DMS79 (cell line): Measurements from ENCODE around the gene GDPGP1.
A peak's percentile ranks its signal among the peaks of the same experiment; 100 is the strongest.
"Not testable (repeated sequence)": the region's sequence is repeated elsewhere in the genome, so short reads cannot be mapped to it uniquely, and the experiment has no call there.

Experiments used
- DNase-seq: peaks from one replicate; lab custom pipeline; 2025; lab: John Stamatoyannopoulos, UW

The GDPGP1 gene

DNA sequence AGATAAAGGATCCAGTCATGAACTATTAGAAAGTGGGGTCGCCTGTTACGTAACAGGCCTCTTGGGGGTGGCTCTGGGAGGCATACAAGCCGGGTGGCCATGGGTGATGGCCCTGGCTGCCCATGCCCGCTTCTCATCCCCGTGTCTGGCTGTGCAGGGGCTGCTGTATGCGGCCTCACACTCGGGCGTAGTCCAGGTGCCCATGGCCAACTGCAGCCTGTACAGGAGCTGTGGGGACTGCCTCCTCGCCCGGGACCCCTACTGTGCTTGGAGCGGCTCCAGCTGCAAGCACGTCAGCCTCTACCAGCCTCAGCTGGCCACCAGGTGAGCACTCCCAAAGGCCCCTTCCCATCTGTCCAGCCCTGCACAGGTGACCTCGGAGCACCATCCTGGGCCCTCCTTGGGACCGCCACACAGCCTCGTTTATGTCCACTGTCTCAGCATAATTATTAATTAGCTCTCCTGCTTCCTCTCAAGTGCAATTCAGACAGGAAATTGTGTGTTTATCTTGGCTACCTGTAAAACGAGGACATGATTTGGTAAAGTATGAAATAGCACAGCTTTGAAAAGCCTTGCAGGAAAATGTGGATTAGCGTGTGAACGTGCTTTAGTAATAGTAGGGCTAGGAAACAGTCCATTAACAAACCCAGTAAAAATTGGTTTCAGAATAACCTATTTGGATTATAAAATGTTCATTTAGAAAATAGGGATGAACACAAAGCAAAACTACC, 8.3 kb upstream of the GDPGP1 start:
- no peak for DNase-seq

DNA sequence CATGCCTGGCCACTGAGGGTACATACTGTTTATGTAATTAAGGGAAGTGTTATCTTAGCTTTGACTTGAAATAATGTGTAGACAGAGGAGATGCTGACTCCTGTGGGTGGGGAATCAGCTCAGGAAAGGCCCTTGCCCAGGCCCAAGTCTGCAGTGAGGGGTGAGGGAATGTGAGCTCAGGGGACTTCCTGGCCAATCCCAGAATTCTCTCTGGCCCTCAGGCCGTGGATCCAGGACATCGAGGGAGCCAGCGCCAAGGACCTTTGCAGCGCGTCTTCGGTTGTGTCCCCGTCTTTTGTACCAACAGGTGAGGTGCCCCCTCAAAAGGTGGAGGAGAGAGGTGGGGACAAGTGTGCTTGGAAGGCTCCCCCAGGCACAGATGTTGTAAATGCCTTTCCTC, 6.7 kb upstream of the GDPGP1 start:
- no peak for DNase-seq

DNA sequence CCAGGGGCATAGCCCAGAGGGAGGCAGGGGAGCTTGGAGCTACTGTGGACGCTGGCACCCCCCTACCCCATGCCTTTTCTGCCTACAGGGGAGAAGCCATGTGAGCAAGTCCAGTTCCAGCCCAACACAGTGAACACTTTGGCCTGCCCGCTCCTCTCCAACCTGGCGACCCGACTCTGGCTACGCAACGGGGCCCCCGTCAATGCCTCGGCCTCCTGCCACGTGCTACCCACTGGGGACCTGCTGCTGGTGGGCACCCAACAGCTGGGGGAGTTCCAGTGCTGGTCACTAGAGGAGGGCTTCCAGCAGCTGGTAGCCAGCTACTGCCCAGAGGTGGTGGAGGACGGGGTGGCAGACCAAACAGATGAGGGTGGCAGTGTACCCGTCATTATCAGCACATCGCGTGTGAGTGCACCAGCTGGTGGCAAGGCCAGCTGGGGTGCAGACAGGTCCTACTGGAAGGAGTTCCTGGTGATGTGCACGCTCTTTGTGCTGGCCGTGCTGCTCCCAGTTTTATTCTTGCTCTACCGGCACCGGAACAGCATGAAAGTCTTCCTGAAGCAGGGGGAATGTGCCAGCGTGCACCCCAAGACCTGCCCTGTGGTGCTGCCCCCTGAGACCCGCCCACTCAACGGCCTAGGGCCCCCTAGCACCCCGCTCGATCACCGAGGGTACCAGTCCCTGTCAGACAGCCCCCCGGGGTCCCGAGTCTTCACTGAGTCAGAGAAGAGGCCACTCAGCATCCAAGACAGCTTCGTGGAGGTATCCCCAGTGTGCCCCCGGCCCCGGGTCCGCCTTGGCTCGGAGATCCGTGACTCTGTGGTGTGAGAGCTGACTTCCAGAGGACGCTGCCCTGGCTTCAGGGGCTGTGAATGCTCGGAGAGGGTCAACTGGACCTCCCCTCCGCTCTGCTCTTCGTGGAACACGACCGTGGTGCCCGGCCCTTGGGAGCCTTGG, 5.9 kb upstream of the GDPGP1 start:
- no peak for DNase-seq

DNA sequence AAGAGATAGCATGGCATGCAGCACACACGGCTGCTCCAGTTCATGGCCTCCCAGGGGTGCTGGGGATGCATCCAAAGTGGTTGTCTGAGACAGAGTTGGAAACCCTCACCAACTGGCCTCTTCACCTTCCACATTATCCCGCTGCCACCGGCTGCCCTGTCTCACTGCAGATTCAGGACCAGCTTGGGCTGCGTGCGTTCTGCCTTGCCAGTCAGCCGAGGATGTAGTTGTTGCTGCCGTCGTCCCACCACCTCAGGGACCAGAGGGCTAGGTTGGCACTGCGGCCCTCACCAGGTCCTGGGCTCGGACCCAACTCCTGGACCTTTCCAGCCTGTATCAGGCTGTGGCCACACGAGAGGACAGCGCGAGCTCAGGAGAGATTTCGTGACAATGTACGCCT, 5.0 kb upstream of the GDPGP1 start:
- no peak for DNase-seq

DNA sequence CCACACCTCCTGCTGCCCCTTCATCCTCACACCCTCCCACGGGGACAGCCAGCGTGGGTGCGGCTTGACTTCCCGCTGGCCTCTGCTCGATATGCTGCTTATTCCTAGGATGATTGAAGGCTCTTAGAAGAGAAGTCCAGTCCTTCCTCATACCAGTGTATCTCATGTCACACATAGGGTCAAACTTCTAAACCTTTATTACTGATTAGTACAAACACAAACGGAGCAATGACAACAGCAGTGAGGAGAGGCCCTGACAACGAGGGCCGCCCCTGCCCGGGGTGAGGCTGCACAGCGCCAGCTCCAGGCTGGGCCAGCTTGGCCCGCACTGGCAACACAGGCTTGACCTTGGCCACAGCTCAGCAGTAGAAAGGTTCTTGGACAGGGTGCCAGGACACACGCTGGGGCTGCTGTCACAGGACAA, 3.9 kb upstream of the GDPGP1 start:
- DNase-seq = no peak

DNA sequence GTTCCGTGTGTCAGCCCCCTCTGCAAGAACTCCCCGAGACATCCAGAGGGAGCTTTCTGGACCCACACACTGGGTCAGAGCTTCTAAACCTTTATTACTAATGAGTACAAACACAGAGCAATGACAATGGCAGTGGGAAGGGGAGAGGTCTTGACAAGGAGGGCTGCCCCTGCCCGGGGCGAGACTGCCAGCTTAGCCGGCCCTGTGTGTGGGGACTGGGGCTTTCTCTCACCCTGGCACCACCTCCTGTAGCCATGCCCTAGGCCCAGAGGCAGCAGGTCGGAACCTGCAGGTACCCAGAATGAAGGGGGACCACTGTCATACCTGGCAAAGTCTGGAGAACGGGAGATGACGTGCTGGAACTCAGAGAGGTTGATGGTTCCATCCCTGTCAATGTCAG, 3.4 kb upstream of the GDPGP1 start:
- DNase-seq = no peak

DNA sequence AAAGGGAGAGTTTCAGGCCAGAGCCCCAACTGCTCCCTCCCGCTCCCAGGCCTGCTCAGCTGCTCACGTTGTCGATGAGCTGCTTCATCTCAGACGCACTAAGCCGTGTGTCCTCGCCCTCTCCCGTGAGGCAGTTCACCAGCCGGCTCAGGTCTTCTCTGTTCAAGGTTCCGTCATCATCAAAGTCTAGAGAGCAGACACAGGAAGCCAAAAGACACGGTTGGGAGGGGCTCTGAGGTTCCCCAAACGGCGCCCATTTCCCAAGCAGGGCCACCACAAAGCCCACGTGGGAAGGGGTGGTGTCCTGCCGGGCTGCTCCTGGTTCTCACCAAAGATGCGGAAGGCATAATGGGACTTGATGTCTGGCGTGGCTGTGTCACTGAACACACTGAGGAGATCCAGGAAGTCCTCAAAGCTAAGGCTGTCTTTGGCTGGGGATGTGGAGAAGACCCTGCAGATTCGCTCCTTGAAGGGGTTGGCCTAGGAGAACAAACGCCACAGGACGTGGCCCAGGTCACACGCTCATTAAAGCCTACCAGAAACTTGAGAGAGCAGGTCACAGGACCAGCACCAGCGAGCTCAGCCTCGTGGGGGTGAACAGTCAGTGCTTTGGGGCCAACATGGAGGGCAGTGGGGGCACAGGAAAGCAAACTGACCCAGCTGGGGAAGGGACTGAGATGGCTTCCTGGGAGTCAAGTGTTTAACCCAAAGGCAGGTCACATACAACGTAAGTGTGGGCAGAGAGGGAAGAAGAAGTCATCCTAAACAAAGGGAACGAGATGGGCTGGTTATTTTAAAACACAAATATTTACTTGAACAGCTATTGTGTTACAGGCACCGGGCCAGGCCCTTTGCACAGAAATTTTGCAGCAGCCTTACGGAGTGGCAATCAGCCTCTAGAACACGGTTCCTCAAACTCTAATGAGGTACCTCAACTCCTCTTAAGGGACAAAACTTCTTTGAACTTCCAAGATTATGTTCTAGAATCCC, 2.7 kb upstream of the GDPGP1 start:
- no peak for DNase-seq

DNA sequence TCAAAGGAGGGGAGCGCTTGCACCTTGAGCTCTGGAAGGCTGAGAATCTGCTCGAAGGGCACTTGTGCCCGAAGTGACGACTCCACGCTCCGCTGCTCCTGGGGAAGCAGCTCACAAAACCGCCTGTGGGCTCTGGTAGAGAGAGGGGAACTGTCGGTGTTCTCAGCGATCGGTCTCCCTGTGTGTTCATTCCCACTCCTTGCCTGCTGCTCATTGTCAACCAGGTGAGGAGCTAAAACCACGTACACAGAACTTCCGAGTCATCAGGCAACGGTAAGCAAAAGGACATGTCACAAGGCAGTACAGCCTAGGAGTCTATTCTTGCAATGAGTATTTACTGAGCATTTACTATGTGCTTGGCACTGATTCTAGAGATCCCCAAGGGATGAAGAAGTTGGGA, 1.8 kb upstream of the GDPGP1 start:
- DNase-seq = no peak

DNA sequence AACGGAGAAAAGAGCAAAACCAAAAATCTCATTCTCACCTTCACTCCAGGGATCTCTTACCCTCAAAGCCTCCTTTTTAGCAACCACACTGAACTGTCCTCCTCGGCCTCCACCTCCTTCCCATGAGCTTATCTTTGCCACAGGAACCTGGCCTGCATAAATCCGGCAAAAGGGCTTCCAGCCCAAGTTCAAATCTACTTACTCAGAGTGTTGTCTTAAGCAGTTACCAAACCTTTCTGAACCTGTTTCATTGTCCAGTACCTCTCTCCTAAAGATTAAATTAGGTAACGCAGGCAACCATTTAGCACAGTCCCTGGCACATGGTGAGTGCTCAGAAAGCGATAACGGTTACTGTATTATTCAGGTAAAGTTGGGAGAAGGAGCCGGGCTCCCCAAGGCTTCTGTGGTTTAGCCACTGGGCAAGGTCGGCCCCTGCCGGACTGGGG, 1.0 kb upstream of the GDPGP1 start:
- no peak for DNase-seq

DNA sequence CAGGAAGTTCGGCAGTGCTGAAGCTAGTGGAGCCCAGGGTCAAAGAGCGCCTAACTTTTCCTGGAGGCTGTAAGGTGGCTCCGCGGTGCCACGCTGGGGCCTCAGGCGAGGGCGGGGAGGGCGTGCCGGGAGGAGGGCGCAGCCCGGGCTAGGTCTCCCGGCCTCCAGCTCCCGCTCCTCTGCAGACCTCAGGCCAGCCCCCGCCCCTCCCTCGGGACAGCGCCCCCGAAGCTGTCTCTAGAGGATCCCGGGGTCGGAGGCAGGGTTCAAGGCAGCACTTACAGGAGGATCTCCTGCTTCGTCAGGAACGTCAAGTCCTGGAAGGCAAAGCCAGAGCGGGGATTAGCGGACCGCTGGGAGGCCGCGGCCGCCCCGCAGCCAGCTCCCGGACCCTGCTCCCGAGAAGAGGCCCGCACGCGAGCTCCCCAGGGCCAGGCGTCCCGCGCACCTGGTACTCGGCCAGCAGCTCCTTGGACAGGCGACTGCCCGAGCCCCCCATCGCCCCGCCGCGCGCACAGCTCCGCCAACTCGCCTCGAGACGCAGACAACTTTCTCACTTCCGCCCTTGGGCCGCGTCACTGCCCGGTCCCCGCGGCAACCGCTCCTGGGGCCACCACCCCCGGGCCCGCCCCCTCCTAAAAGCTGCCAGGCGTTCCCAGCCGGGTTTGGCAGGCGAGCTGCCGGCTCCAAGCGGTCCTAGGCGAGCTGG, 468 bp upstream of the GDPGP1 start, which contains the start of gene CIB1:
TSS of gene CIB1 (minus strand) at position 555 of the 709 bp plus-strand sequence. CDS start at position 499, 56 bp downstream.
- DNase-seq = peak; percentile 39

DNA sequence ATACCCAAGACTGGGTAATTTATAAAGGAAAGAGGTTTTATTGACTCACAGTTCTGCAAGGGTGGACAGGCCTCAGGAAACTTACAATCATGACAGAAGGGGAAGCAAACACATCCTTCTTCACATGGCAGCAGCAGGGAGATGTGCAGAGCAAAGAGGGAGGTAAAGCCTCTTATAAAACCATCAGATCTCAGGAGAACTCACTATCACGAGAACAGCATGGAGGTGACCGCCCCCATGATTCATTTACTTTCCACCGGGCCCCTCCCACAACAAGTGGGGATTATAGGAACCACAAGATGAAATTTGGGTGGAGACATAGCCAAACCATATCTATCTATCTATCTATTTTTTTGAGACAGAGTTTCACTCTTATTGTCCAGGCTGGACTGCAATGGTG, 5.4 kb downstream of the GDPGP1 start:
- DNase-seq = no peak

DNA sequence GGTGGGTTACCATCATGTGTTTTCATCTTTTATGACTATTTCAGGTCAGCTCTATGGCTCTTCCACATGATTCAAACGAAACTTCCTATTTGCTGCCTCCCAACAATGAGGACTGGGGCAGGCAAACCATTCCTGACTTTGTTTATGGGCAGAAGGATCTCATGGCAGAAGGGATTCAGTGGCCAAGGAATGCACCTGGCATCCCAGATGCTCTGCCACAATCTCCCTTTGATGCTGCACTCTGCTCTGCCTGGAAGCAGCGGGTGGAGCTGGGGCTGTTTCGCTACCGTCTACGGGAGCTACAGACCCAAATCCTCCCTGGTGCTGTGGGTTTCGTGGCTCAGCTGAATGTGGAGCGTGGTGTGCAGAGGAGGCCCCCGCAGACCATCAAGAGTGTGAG, 6.8 kb downstream of the GDPGP1 start:
- no peak for DNase-seq

DNA sequence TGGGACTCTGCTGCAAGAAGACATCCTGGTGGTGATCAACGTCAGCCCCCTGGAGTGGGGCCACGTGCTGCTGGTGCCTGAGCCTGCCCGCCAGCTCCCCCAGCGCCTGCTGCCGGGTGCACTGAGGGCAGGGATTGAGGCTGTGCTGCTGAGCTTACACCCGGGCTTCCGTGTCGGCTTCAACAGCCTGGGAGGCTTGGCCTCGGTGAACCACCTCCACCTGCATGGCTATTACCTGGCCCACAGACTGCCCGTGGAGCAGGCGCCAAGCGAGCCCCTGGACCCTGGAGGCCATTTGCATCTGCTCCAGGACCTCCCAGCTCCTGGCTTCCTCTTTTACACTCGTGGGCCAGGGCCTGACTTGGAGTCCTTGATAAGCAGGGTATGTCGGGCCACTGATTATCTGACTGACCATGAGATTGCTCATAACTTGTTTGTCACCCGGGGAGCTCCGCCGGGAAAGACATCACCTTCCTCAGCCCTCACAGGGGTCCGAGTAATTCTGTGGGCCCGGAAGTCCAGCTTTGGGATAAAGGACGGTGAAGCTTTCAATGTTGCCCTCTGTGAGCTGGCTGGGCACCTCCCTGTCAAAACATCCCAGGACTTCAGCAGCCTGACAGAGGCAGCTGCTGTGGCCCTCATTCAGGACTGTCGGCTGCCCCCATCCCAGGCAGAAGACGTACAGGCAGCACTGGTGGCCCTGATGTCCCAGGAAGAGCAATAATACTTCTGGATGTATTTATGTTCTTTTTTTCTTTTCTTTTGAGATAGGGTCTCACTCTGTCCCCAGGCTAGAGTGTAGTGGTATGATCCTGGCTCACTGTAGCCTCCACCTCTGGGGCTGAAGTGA, 7.6 kb downstream of the GDPGP1 start:
- no peak for DNase-seq

DNA sequence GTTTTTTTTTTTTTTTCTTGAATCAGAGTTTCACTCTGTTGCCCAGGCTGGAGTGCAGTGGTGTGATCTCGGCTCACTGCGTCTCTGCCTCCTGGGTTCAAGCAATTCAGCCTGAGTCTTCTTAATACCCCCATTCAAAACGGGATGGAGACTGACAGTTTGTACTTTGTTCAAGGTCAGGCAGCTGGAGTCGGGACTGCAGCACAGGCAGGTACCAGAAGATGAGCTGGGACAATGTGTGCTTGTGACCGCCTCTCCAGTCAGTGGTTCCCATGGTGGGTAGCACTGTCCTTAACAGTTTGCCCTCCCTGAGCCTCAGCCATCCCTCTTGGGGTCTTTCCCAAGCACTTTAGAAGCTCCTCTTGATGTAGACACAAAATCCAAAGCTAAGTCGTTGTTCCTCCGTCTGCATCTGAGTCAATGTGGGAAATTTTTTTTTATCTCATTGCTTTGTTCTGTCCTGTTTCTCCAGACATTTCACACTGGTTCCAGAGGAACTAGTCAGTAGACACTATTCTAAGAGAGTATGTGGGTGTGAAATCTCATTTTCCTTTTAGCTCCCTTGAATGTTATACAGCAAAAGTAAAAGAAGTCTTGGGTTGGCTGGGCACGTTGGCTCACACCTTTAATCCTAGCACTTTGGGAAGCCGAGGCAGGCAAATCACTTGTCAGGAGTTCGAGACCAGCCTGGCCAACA, 10.1 kb downstream of the GDPGP1 start:
- DNase-seq = no peak

DNA sequence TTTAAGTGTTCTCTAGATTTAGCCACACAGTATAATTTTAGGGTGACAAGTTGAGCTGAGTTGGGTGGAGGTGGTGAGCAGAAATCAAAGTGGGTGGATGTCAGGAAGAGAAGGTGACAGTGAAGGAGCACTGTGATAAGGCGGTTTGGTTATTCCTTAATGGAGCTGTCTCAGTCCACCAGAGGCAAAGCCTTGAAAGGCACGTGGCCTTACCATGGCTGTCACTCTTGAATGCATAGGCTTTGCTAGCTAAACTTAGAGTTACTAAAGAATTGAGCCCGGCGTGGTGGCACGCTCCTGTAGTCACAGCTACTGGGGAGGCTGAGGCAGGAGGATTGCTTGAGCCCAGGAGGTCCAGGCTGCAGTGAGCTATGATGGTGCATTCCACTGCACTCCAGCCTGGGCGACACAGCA, 14.8 kb downstream of the GDPGP1 start:
- DNase-seq = no peak

DNA sequence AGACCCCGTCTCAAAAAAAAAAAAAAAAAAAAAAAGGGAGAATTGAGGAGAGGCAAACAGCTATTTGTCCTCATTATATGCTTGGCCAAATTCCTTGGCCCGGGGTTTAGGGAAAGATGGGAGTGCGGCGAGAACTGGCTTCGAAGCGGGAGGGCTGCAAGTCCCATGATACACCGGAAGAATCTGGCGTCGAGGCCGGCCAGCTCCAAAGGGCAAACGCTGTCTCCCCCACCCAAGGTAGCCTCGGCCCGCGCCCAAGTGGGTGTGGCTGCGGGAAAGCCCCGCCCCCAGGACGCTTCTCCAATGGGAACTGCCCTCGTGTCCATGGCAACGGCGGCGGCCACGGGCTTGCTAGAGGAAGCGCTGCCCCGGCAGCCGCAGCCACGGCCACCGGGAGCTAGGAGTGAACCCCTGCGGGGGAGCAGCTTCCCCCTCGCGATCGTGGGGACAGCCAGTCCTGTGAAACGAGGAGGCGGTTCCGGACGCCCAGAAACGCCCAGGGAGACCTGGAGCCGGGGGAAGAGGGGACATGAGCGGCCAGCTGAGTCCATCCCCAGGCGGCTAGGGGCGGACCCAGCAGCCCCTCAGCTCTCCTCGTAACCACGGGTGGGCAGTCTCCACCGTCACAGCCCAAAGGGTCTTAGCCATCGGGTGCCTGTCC, 15.3 kb downstream of the GDPGP1 start, which contains the start of gene TTLL13:
TSS of gene TTLL13 (plus strand) at position 354 of the 661 bp plus-strand sequence. CDS start 1,075 bp downstream, outside the sequence.
- peak; percentile 63 for DNase-seq

DNA sequence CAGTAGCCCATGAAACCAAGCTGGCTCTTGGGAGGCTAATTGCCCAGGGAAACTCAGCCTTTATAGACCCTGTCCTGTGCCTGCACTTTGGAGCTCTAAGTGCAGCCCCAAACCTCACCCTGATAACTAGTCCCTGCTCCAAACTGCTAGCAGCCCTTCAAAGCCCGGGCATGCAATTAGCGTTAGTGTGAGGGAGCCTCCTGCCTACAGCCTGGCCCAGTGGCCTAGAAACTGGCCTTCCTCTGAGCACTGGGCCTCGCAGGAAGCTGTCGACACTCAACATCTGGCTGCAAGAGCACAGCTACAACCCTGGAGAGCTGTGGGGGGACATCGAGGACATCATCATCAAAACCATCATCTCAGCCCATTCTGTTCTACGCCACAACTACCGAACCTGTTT, 23.8 kb downstream of the GDPGP1 start:
- DNase-seq = no peak

DNA sequence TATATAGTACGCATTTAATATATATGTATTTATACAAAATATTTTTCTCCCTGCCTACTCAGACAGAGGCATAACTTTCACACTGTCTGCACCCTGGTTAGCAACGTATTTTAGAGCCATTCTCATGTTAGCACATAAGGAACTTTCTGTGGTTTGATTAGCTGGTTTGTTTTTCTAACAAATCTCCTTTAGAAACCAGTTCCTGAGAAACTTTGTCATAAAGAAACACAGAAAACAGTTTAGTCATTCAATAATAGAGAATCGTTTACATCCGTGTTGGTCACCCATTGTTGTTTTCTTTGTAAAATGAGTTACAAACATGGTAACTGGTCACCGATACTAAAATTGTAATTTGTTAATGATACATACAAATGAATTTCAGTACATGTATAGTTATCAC, 25.5 kb downstream of the GDPGP1 start:
- no peak for DNase-seq

DNA sequence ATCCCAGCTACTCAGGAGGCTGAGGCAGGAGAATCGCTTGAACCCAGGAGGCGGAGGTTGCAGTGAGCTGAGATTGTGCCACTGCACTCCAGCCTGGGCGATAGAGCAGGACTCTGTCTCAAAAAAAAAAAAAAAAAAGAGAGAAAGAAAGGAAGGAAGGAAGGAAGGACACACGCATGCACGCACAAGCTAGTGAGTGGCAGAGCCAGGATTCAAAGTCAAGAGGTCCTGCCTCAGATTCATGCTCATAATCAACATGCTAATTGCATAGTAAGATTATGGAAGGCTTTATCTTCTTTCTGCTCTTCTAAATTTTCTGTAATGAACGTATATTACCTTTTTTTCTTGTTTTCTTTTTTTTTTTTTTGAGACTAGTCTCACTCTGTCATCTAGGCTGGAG, 26.7 kb downstream of the GDPGP1 start:
- DNase-seq = not testable (repeated sequence)
